ENCODE measurements around the gene CBX8.

DNA sequence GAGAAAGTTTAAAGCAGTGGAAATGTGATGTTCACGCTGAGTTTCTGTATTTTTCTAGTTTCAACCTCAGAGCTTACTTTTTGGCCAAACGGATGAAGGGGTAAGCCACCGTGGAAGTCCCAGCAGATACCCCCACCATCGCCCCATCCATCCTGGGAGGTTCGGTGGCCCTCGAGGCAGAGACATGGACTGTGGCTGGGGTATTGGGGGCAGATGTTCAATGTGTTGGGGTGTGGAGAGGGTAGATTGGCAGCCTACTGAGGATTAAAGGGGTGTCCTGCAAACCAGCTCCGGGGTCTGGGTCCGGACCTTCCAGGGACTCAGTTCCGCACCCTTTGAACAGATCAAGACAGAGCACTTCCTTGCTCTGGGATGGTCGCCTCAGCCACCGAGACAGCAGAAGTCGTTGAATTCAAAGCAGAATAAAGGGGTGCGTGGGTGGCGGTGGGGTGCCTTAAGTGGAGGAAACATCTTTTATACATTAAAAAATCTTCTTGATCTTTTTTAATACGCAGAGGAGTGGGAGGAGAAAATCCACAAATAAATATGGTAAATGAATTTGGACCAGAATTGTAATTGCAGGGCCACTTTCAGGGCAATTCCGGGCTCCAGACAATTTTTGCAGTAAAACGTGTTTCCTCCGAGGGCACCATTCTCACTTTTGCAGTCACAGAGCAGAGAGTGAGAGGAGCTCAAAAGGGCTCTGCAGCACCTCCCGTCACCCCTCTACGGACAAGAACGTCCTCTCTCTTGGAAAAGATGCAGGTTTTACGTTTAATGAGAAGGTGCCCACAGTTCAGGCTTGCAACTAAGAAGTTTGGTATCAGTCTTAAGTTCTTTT, 8.2 kb upstream of the CBX8 start:
- TF ChIP-seq, protein P1, sequence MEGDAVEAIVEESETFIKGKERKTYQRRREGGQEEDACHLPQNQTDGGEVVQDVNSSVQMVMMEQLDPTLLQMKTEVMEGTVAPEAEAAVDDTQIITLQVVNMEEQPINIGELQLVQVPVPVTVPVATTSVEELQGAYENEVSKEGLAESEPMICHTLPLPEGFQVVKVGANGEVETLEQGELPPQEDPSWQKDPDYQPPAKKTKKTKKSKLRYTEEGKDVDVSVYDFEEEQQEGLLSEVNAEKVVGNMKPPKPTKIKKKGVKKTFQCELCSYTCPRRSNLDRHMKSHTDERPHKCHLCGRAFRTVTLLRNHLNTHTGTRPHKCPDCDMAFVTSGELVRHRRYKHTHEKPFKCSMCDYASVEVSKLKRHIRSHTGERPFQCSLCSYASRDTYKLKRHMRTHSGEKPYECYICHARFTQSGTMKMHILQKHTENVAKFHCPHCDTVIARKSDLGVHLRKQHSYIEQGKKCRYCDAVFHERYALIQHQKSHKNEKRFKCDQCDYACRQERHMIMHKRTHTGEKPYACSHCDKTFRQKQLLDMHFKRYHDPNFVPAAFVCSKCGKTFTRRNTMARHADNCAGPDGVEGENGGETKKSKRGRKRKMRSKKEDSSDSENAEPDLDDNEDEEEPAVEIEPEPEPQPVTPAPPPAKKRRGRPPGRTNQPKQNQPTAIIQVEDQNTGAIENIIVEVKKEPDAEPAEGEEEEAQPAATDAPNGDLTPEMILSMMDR (conservative IDR thresholded peaks at IDR 0.05; ENCODE audit: low read depth, low read length), result no peak
- no peak for TF ChIP-seq EZH2 (IDR thresholded peaks at IDR 0.05; ENCODE audit: low read length, unreplicated experiment)
